Fibroblast of the aortic adventitia (primary cell): Measurements from ENCODE around the gene CD276. TPM values are rescaled to one million over a fixed set of nuclear protein-coding genes. Genes with fewer than 3 reads are reported as not detected.

ENCODE experiments used
- DNase-seq: peaks from one replicate; pipeline ENCODE4 v3.0.0-alpha.2; 2010; ENCODE audit warnings: low read depth
- H3K4me3 ChIP-seq: 2 replicates; pipeline ENCODE4 v1.5.1; 2011; ENCODE audit warnings: low read depth, mild to moderate bottlenecking, control low read depth, low read length, moderate library complexity
- CTCF ChIP-seq: IDR thresholded peaks from 2 replicates; pipeline ENCODE4 v1.5.1; 2011; ENCODE audit warnings: mild to moderate bottlenecking, low read length, control low read depth, inconsistent platforms; ENCODE audit not compliant: insufficient read depth
- total RNA-seq: library from RNA; depleted of rRNA; stranded (reverse); fragments of >200 nt; gene quantifications from 2 replicates; pipeline ENCODE4 v1.2.3, GENCODE V29; 2012; ENCODE audit warnings: low replicate concordance

CD276 gene
- total RNA-seq, 1 donor = 87.3 TPM

DNA sequence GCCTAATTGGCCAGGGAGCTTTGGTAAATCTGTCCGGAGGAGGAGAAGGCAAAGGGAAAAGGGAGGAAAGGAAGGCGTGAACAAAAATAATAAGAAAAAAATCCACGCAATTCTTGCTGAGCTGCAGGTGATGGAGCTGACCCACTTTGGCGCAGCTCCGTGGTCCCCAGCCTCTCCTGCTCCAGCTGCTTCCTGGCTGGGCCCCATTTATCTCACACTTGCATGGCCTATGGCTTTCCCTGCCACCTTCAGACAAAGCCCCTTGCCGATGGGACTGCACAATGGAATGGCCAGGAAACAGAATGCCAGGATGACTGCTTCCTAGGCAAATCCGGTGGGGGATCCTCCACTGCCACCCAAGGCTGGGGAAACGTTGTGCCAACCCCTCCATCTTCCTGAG lies 62.1 kb downstream of the CD276 start:
- no peak overlapping the region for H3K4me3 ChIP-seq
- DNase-seq = no peak
- TF ChIP-seq CTCF = no peak

- H3K4me3 ChIP-seq = no peak overlapping the region
- TF ChIP-seq CTCF = no peak
- DNase-seq = no peak
Measured at GRCh38 chr15:73746883-73747282, 62.7 kb downstream of the CD276 start.

- H3K4me3 ChIP-seq = no peak overlapping the region
- DNase-seq = no peak
- TF ChIP-seq CTCF = no peak
Measured at GRCh38 chr15:73747847-73748590, 63.8 kb downstream of the CD276 start.

- DNase-seq = no peak
- TF ChIP-seq CTCF = no peak
Measured at GRCh38 chr15:73748730-73749129, 64.5 kb downstream of the CD276 start.

GRCh38 chr15:73749533-73749932 lies 65.3 kb downstream of the CD276 start:
- no peak overlapping the region for H3K4me3 ChIP-seq
- DNase-seq = no peak
- no peak for TF ChIP-seq CTCF

More at GRCh38 chr15:73748730-73749129, 64.5 kb downstream of the CD276 start:
- no peak overlapping the region for H3K4me3 ChIP-seq

- DNase-seq = no peak
- no peak overlapping the region for H3K4me3 ChIP-seq
- TF ChIP-seq CTCF = no peak
Measured at GRCh38 chr15:73749971-73750370, 65.8 kb downstream of the CD276 start.

GRCh38 chr15:73750438-73750837 lies 66.3 kb downstream of the CD276 start:
- no peak for DNase-seq
- no peak for TF ChIP-seq CTCF

More at GRCh38 chr15:73750438-73750837, 66.3 kb downstream of the CD276 start:
- no peak overlapping the region for H3K4me3 ChIP-seq
